GM23248 (cell line): Measurements from ENCODE around the gene ABCC4.

Experiments
- EZH2 ChIP-seq: fragments of 200-600 bp; sonication (generic); IDR thresholded peaks from 2 replicates; pipeline ENCODE4 v1.6.1; 2018; ENCODE audit warnings: antibody characterized with exemption, mild to moderate bottlenecking; ENCODE audit not compliant: insufficient read depth, poor library complexity, severe bottlenecking
- EZH2phosphoT487 ChIP-seq: fragments of 200-600 bp; sonication (generic); IDR thresholded peaks from 2 replicates; pipeline ENCODE4 v1.6.1; 2018; ENCODE audit warnings: antibody characterized with exemption, moderate library complexity, mild to moderate bottlenecking, low read depth; ENCODE audit not compliant: insufficient read depth

DNA sequence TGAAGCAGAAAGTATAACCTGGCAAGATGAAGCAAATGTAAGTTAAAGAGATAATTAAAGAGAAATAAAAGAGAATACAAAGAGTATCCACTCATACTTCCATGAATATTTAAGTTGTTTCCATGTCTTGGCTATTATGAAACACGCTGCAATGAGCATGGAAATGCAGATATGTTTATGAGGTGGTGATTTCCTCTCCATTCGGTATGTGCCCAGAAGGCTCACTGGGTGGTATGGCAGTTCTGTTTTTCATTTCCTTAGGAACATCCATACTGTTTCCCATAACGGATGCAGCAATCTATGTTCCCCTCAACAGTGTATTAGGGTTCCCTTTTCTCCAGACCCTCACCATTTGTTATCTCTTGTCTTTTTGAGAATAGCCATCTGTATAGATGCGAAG lies 316.3 kb downstream of the ABCC4 start:
- TF ChIP-seq EZH2phosphoT487 (no peak), EZH2 (no peak)
